DOHH2 (cell line): ENCODE data around the gene IREB2.

Experiments used
- CTCF ChIP-seq: fragments of 200-600 bp; sonication (generic); IDR thresholded peaks from one replicate; pipeline ENCODE4 v1.5.1; 2014; ENCODE audit warnings: antibody characterized with exemption, mild to moderate bottlenecking, low read depth, low read length; ENCODE audit not compliant: poor library complexity, severe bottlenecking
- EZH2phosphoT487 ChIP-seq: fragments of 200-600 bp; sonication (generic); IDR thresholded peaks from 2 replicates; pipeline ENCODE4 v1.6.1; 2017; ENCODE audit warnings: borderline replicate concordance, mild to moderate bottlenecking, antibody characterized with exemption, low read length, moderate library complexity, mixed read lengths

- no peak for TF ChIP-seq CTCF
- no peak for TF ChIP-seq EZH2phosphoT487
These were observed 13.3 kb upstream of the IREB2 start for GRCh38 chr15:78424673-78425072.
